ENCODE results near the gene SMNDC1. TPM values are rescaled to one million over a fixed set of nuclear protein-coding genes. Genes with fewer than 3 reads are reported as not detected.
"Not testable (repeated sequence)": the region's sequence is repeated elsewhere in the genome, so short reads cannot be mapped to it uniquely, and the experiment has no call there.

SMNDC1 gene
- total RNA-seq: 4.4 and 6.3 TPM in 2 replicates

DNA sequence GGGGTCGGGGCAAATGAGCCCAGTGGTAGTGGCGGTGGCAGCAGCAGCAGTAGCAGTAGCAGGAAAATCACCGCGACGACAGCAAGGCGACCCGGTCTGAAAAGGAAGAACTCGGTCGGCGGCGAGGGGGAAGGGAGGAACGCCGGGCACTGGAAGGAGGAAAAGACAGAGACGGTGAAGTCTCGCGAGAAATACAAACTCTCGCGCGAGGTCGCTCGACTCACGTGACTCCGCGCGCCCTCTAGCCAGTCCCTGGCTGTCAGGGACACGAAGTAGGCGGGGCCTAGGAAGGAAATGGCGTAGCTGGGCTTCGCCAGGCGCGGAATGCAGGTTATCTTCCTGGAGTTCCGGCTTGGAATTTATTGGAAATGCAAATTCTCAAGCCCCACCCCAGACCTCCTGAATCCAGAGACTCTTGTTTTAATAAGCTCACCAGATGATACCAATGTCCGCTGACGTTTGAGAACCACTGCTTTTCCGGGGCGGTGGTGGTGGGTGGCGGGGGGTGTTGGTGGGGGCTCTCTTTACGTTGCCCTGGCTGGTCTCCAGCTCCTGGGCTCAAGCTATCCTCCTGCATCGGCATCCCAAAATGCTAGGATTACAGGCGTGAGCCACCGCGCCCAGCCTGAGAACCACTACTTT is at the start of gene SMNDC1:
Gene SMNDC1 (minus strand): TSS at position 141 of the 642 bp plus-strand sequence. CDS start 1,333 bp downstream, outside the sequence.
- DNase-seq (ENCODE audit: low read depth in 2 of 2): peak; percentile 98 to 99

DNA sequence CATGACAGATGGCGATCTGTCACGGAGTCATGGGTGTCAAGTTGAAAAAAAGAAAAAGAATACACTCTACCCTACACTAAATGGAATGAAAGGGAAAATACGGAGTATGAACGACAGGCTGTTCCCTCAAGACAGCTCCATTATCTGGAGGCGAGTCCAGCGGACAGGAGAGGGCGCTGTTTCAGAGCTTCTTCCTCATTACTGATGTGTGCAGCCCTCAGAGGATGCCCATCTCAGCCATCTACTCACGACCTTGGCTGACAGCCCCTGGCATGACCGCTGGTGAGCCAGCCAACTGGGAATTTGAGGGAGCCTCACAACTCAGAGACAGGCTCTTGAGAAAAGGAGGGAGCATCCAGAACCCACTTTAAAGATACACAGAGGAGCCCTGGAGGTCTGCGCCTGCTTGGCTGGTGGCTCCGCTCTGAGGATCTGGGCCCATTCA is 49.6 kb upstream of the SMNDC1 start:
- peak; percentile 86 to 89 for DNase-seq (ENCODE audit: low read depth in 2 of 2)

DNA sequence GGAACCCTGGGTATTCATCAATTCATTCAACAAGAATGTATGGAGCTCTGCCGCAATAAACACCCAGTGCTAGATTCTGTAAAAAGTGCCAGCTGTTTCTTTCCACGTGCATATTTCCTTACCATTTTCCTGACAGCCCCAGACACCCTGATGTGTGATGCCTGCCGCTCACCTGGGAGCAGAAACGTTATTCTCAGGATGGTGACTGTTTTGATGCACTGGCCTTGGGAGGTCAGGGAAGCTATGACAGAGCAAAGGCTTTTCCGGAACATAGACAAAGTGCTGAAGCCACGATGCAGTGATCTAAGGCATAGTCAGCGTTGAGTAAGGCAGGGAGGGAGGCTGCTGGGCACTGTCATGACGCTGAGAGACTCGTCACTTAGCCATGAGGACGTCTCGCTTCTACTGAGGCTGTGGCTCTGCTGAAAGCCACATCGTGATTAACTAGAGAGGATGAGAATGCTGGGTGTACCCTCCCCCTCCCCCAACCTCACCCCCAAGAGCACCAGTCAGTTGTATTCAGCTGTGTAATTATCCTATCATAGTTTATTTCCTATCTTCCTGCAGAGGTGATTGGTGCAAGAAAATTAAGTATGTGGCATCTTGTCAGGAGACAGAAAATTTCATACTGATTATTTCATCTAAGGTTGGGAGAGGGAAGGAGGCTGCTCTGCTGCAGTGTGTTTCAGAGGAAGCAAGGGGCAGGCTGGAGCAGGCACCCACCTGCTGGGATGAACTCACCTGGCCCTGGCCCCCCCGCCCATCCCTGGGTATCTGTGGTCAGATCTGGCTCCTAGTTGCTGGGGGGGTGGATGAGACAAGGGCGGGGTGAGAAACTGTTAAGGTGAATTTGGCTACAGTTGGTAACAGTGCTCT is 48.8 kb upstream of the SMNDC1 start:
- DNase-seq (ENCODE audit: low read depth in 2 of 2): peak; percentile 46 to 90

DNA sequence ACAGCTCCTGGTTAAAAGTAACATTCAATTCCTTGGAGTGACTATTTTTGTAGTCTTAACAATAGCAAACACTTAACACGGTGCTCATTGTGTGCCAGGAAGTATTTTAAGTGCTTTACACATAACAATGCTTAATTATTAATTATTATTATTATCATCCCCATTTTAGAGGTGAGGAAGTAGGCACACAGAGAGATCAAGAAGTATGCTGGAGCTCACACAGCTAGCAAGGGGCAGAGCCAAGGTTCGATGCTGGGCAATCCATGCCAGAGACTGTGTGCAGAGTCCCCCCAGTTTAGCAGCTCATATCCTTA is 48.2 kb upstream of the SMNDC1 start:
- no peak for DNase-seq (ENCODE audit: low read depth in 2 of 2)

DNA sequence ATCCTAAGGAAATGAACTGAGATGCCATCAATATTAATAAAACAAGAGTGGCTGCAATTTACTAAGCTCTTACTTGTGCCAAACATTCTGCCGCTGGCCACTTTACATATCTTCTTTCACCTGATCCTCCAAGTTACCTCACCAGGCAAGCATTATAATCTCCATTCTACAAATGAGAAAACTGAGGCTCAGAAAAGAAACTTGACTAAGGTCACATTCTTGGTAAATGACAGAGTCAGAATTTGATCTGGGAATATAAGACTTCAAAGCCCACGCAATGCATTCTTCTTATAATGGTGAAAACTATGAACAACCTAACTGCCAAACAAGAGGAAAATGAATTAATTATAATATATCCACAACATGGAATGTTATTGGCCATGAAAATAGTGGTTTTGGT is 46.1 kb upstream of the SMNDC1 start:
- no peak for DNase-seq (ENCODE audit: low read depth in 2 of 2)

DNA sequence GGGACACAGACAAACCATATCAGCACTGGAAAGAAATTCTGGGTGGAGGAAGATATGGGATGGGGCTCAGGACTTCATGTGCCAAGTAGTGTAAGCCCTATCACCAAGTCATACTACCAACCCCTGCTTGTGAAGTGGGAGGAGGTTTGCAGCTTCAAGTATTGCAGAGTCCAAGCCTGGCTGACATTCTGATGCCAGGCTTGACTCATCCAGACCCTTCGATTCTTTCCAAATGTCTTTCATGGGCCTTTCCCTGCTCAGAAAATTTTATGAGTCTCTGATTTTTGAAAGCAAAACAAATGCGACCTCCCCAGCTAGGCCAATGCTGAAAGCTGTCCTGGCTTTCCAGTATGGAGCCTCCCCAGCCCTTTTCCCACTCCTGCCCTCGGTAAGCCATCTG is 45.1 kb upstream of the SMNDC1 start:
- DNase-seq (ENCODE audit: low read depth in 2 of 2): no peak

DNA sequence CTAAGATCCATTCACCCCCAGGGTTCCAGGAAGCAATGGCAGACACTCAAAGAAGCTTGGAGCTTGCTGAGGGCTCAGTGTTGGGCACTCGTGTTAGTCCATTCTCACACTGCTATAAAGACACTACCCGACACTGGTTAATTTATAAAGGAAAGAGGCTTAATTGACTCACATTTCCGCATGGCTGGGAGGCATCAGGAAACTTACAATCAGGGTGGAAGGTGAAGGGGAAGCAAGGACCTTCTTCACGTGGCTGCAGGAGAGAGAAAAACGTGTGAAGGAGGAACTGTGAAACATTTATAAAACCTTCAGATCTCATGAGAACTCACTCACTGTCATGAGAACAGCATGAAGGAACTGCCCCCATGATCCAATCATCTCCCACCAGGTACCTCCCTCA is 44.7 kb upstream of the SMNDC1 start:
- peak in 1 of 2 donors; percentile 36 for DNase-seq (ENCODE audit: low read depth in 2 of 2)

DNA sequence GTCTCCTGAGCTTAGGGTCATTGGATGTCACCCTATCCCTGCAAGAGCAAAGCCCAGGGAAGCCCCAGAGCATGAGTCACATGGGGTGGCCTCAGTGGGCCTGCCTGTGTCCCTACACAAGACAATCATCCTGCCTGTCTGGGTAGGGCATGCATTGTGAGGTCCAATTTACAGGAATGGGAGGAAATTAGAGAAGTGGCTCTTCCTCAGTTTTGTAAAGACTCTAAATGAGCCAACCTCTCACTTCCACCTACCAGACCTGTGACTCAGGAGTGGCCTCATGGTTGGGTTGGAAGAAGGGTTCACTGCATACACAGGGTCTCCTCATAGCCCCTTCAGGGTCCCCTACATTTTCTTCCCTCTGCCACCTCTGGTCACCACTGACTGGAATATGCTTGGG is 43.6 kb upstream of the SMNDC1 start:
- no peak for DNase-seq (ENCODE audit: low read depth in 2 of 2)

DNA sequence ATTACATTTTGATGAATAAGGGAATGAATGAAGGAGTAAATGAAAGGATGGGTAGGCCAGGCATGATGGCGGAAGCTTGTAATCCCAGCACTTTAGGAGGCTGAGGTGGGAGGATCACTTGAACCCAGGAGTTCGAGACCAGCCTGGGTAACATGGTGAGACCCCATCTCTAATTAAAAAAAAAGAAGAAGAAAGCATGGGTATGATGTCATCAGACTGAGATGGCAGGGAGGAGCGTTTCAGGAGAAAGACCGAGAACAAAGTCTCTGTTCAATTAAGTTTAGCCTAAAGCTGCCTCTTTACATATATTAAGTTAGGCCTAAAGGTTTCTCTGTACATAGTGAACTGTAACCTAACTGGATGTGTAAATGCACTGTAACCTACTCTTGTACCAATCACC is 42.2 kb upstream of the SMNDC1 start:
- DNase-seq (ENCODE audit: low read depth in 2 of 2): no peak

DNA sequence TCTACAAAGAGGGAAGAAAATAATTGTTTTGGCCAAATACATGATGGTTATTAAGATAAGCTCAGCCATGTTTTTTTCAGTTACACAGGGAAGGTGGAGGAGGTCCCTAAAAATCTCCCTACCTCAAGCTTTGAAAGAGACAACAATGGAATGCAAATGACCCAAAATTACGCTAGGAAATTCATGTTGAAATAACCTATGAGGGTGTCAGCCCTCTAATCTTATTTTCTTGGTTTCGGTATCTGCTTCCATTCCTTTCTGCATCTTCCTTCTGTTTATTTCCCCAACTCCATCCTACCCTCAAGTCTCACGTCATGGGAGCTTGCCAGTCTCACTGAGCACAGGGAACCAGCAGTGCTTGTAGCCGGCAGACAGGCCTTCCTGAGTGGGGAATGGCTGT is 40.6 kb upstream of the SMNDC1 start:
- no peak for DNase-seq (ENCODE audit: low read depth in 2 of 2)

DNA sequence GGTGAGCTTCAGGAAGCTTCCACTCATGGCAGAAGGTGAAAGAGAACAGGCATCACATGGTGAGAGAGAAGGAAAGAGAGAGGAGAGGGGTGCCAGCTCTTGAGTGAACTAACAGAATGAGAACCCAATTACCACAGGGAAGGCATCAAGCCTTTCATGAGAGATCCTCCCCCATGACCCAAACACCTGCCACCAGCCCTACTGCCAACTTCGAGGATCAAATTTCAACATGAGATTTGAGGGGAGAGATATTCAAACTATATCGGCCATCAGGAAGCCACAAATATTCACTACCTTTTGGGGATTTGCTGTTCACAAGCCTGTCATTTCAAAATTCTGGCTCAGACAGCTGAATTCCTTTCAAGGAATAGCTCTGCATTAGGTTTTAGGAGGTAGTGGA is 39.9 kb upstream of the SMNDC1 start:
- DNase-seq (ENCODE audit: low read depth in 2 of 2): no peak

DNA sequence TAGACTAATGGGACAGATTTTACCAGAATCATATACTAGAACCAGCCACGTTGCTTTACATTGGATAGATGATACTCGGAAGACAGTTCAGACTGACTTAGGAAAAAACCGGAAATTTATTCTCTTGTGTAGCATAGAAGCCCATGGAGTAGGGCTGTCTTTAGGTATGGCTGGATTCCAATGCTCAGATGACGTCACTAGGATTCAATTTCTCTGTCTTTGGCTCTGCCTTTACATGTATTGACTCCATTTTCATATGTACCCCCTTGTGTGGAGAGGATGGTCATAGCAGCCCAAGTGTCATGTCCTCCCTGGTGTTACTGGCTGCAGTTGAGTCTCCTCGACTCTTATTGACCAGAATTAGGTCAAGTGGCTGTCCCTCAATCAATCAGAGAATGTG is 39.2 kb upstream of the SMNDC1 start:
- DNase-seq (ENCODE audit: low read depth in 2 of 2): no peak

DNA sequence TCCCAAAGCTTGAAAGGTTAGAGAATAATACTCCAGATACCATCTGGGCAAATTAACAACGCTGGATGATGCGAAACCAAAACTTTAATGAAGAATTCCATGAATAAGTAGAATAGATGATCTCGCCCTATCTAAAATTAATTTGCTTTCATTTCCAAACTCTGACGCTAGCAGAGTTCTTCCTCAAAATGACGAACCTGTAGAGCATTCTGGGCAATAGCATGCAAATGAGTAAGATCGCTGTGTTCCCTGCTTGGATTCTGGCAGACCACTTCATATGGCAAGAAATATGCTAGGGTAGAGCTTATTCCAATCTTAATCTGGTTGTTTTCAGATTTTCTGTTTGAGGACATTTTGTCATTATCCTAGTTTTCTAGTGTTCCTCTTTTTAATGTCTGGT is 36.1 kb upstream of the SMNDC1 start:
- DNase-seq (ENCODE audit: low read depth in 2 of 2): no peak

DNA sequence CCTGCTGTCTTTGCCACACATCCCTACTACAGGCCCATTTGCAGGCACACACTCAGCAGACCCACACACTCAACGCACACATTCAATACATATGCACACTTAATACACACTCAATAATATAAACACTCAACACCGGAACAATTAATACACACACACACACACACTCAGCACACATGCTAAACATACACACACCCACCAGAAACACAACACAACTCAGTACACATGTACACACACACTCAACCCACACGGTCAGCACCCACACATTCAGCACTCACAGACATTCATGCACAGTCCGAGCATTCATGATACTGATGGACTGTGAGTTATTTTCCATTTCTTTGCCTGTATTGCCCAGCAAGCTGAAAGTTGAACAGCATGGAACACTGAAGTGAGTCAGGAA is 35.4 kb upstream of the SMNDC1 start:
- no peak for DNase-seq (ENCODE audit: low read depth in 2 of 2)

DNA sequence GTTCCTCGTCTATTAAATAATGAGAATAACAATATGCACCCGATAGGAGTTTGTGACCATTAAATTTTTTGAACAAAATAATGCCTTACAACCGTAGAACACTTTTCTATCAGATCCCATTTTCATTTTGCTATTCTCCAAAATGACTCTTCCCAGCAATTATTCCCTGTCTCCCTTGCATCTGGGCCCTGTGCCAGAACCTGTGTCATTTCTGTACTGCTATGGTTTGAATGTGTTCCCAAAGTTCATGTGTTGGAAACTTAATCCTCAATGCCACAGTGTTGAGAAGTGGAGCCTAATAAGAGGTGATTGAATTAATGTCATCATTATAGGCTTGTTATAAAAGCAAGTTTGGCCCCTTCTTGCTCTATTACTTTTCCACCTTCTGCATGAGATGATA is 33.2 kb upstream of the SMNDC1 start:
- peak; percentile 41 to 79 for DNase-seq (ENCODE audit: low read depth in 2 of 2)

DNA sequence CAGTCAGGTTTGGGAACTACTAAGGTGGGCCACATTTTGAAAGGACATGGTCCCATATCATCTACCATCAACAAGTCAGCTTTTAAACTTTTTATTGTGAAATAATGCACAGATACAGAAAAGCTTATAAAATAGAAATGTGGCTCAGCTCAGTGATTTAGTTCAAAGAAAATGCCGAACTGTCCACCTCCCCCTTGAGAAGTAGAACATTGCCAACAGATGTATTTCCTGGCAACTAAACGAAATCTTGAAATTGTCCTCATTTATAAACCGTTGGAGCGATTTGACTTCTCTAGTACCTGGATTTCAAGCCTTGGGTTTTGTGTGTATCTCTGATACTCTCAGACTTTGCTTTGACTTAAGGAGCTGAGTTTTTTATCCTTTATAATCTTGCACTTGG is 32.7 kb upstream of the SMNDC1 start:
- no peak for DNase-seq (ENCODE audit: low read depth in 2 of 2)

DNA sequence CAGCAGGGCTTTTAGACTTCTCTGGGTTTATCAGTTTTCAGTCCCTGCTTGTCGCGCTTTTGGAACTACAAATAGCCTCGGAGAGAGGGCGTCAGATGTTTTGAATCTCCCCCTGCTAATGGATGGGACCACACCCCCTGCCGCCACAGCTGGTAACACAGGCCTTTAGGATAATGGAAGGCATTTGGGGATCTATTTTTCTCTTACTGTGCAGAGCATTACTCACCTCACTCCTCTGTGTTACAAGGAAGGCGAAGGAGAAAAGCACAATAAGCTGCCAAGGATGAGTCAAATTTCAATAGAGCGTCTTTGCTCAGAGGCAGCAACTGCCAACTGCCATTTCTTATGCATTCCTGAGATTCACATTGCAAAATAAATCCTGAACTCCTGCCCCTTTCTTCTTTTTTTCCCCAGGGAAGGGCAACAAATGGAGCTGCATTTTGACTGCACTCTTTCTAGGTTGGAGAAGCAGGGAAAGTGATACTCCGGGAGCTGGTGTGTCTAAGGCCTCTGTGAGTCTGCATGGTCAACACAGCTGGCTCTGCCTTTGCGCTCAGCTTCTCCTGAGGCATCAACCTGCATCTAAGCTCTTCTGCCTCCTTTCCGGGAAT is 31.5 kb upstream of the SMNDC1 start:
- peak in 1 of 2 donors; percentile 82 for DNase-seq (ENCODE audit: low read depth in 2 of 2)

DNA sequence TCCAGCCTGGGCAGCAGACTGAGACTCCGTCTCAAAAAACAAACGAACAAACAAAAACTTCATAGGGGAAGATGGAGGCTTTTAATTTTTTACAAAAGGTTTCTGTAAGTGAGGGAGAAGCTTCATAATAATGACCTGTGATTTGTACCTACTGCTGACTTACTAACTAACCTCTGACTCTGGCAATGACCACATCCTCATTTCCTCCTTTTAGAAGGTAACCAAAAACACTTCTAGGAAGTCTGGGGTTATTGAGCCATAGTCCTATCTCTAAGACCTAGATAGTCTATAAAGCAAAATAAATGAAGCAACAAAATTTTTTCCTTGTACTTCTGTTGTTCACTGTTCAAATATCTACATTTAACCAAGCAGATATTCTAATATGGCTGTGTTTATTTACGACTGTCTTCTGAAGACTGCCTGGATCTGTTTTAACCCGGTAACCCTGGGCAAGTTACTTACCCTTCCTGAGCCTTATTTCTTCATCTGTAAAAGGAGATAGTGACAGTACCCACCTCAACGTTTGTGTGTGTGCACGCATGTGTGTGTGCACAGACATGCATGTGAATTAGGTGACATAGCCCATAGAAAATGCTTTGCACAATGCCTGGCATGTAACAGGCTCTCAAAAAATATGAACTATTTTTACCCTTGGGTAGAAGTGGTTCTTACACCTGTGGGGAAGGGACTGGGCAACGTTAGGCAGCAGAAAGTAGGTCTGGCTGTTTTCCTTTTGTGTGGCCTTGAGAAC is 30.8 kb upstream of the SMNDC1 start:
- DNase-seq (ENCODE audit: low read depth in 2 of 2): no peak

DNA sequence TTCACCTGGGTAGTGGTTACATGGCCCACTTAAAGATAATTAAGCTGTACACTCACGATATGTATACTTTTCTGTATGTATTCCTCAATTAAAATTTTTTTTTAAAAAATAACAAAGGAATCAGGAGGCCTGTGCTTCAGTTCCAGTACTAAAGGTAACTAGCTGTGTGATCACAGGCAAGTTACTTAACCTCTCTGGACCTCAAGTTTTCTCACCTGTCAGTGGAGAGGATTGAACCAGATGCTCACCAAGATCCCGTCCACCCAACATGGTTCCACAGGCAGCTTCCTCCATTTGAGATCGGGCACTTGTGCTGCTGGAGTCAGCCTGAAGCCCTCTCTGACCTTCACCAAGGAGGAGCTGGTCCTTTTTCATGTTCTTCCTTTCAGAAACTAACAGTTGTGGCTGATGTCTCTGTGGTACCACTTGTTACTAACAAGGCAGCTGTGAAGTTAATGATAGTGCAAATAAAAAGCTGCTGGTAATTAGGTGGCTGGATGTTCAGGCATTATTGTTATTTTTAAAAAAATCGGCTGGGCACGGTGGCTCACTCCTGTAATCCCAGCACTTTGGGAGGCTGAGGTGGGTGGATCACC is 29.4 kb upstream of the SMNDC1 start:
- no peak for DNase-seq (ENCODE audit: low read depth in 2 of 2)

DNA sequence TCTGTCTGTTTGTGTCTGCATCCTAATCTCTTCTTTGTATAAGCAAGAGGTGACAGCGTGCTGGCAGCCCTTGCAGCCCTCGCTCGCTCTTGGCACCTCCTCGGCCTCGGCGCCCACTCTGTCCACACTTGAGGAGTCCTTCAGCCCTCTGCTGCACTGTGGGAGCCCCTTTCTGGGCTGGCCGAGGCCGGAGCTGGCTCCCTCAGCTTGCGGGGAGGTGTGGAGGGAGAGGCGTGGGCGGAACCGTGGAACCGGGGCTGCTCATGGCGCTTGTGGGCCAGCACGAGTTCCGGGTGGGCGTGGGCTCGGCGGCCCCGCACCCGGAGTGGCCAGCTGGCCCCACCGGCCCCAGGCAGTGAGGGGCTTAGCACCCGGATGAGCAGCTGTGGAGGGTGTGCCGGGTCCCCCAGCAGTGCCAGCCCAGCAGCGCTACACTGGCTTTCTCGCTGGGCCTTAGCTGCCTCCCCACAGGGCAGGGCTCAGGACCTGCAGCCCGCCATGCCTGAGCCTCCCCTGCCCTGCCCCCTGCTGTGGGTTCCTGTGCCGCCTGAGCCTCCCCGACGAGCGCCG is 26.6 kb upstream of the SMNDC1 start:
- not testable (repeated sequence) for DNase-seq (ENCODE audit: low read depth in 2 of 2)

DNA sequence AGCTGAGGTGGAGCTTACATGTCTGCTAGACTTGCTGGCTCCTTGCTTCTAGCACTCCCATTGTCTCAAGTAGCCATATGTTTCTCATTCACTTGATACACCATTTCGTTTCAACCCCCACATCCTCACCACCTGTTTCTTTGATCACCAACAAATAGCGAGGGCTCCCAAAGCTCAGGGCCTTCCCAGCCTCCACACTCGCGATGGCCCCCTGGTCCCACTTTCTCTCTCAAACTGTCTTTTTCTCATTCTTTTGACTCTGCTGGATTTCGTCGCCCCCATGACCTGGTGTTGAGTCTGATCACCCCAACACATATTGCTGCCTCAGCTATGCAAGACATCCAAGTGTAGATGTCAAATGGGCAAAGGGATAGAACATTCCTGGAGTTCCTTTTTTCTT is 26.0 kb upstream of the SMNDC1 start:
- DNase-seq (ENCODE audit: low read depth in 2 of 2): no peak

Measured in lung microvascular endothelial cell (primary cell).